SK-N-DZ (cell line): ENCODE results near the gene SLC16A10.
A peak's percentile ranks its signal among the peaks of the same experiment; 100 is the strongest.

Source experiments
- DNase-seq: peaks from one replicate; pipeline ENCODE4 v3.0.0-alpha.2; 2015; ENCODE audit warnings: low spot score
- small RNA-seq, 2 experiments: library from RNA; depleted of rRNA; stranded (forward); fragments of <200 nt; gene quantifications; one replicate each; pipeline ENCODE3, GENCODE V24; 2014

SLC16A10 gene

GRCh38 chr6:111258615-111259088 is 171.3 kb downstream of the SLC16A10 start:
- DNase-seq = no peak

DNA sequence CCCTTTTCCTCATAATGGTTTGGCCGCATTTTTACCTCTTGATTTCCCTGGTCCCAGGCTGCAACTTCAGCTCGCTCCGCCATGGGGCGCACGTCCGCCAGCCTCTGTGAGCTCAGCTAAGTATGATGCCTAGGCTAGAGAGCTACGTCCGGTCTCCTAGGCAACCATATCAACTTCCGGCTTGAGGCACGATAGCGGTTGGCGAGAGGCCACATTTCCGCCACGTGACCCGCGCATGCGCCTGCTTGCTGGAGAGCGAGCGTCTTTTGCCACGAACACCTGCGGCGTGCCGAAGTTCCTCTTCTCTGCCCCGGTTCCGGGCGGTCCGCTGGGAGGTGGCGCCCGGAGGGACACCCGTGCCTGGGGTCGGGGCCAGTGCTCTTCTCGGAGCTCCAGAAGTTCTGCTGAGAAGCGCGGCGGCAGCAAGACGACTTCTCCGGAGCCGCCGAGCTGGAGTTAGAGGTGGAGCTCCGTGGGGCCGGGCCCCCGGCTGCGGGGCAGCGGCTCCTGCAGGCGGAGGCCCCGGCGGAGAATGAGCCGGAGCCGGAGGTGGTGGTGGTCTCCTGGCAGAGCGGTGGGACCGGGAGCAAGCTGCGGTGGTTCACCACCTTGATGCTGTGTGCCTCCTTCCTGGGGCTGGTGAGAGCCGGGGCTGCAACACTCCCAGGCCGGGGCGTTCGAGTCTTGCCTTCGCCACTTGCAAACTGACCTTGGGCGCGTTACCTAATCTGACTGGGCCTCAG is 172.0 kb downstream of the SLC16A10 start:
- peak; percentile 99 for DNase-seq

- no peak for DNase-seq
Observed at GRCh38 chr6:111260570-111261298, 173.4 kb downstream of the SLC16A10 start.

- peak; percentile 60 for DNase-seq
Observed at GRCh38 chr6:111263837-111264236, 176.5 kb downstream of the SLC16A10 start.

DNA sequence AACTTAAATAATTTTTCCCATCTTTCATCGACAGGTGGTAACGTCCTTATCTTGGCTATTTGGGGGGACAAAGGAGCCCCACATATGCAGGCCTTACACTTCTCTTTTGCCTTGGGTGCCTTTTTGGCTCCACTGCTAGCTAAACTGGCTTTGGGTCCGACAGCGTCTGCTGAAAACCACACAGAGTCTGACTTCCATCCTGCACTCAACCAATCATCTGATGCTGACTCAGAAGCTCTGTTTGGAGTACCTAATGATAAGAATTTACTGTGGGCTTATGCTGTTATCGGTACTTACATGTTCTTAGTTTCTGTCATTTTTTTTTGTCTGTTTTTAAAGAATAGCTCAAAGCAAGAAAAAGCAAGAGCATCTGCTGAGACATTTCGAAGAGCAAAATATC is 178.5 kb downstream of the SLC16A10 start:
- DNase-seq = no peak

- DNase-seq = no peak
Observed at GRCh38 chr6:111266276-111266675, 179.0 kb downstream of the SLC16A10 start.

GRCh38 chr6:111267764-111268333 is 180.5 kb downstream of the SLC16A10 start:
- no peak for DNase-seq

DNA sequence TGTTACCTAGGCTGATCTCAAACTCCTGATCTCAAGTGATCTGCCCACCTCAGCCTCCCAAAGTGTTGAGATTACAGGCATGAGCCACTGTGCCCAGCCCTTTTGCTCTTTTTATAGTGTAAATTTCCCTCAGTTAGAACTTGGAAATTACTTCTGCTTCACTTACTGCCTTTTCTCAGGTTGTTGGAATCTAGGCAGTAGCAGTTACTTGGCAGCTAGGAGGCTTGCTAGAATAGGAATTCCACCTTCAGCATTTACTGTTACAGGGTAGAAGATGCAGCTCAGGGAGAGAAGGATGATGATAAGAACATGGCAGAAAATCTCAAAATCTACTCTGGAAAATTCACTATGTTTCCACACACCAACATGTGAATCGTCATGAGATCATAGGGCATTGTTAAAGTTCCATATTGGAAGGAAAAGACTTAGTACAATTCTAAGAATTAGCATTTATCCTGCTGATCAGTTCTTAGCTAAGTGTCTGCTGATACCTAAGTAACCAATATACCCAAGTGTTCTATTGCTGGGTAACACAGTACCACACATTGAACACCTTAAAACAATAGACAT is 182.2 kb downstream of the SLC16A10 start:
- no peak for DNase-seq

DNA sequence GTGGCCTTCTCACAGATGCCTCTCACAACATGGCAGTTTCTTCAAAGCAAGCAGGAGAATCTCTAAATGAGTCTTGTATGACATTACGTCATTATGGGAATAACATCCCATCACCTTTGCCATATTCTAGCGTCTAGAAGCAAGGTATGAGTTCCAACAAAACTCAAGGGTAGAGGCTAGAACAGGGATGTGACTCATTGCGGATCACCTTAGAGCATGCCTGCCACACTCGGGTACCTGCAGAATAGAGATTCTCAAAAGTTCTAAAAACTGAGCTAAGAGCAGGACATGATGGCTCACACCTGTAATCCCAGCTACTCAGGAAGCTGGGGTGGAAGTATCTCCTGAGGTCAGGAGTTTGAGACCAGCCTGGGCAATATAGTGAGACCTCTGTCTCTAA is 182.8 kb downstream of the SLC16A10 start:
- no peak for DNase-seq

DNA sequence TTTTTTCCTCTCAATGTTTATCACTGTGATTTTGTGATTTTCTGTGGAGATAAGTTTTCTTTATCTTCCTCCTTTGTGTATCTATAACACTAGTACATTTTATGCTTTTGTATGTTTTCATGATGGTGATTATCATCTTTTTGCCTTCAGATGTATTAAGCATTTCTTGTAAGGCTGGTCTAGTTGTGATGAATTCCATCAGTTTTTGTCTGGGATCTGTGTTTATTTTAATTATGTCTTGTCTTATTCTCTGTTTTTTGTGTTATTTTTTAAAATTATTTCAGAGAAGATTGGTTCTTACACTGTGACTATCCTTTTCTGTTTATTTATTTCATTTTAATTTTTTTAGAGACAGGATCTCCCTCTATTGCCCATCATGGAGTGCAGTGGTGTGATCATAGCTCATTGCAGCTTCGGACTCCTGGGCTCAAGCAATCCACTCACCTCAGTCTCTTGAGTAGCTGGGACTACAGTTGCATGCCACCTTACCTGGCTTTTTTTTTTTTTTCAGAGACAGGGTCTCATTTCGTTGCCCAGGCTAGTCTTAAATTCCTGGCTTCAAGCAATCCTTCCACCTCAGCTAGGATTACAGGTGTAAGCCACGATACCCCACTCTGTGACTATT is 187.4 kb downstream of the SLC16A10 start:
- no peak for DNase-seq

DNA sequence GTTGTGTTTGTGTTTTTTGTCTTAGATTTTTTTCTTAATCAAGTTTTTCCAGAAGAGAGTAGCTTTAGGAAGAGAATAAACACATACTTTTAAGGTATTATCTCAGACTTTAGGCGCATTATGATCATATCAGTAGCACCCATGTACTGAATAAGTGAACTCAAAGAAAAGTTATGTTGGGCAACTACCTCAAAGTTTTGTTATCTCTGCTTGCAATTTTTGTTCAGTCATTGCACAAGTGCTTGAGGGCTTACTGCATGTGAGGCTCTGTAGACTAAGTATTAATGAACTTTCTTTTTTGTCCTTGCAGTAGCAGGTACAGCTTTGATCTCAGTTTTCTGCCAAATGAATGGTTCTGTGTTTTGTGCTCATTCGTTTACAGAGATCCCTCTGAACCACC is 189.0 kb downstream of the SLC16A10 start:
- DNase-seq = no peak

- DNase-seq = no peak
Observed at GRCh38 chr6:111276736-111277135, 189.4 kb downstream of the SLC16A10 start.

DNA sequence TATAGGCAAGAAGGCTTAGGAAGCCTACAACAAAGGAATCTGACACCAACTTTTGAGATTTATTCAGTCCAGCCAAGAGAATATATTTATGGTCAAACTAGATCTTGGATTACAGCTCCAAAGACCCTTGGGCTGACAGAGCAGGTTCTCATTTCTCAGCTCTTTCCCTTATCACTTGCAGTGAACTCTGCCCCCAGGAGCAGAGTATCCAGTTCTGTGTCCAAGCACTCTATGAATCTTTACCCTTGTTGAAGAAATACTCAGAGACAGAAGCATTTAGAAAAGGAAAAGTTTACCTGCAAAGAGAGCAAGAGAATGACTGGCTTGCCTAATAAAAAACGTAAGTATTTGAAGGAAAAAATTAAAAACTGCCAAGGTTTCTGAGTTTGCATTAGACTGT is 190.5 kb downstream of the SLC16A10 start:
- no peak for DNase-seq

DNA sequence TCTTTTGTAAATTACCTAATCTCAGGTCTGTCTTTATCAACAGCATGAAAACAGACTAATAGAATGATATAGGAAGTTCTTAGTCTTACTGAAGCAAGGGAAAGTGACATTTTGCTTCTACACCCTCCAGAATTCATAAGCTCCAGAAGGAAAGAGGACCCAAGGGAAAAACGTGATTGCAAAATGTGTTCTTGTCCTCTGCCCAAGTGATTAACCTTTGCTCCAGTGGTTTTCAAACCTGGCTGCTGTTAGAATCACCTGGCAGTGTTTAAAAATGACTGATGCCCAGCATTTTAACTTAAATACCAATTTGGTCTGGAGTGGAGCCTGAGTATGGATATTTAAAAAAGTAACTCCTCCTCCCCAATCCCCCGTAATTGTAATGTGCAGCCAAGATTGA is 191.4 kb downstream of the SLC16A10 start:
- no peak for DNase-seq

- DNase-seq = no peak
Observed at GRCh38 chr6:111280445-111280955, 193.2 kb downstream of the SLC16A10 start.

Small RNAs within 50 kb of the gene (small RNA-seq; reads per million reads assigned to genes)
- gene RNU6-960P = 0 reads per million in 2 experiments
